Lower leg skin (tissue), 4 donors: ENCODE results near the gene SCUBE1. TPM values are rescaled to one million over a fixed set of nuclear protein-coding genes. Genes with fewer than 3 reads are reported as not detected.

ENCODE experiments used
- DNase-seq, 2 donors: peaks; one replicate each; pipeline ENCODE4 v3.0.0-alpha.2; 2019; ENCODE audit warnings: low spot score in 2 of 2
- H3K4me3 ChIP-seq: fragments of 200-600 bp; sonication (generic); 2 replicates; pipeline ENCODE4 v1.5.1; 2017; ENCODE audit warnings: mild to moderate bottlenecking, low read depth; ENCODE audit not compliant: poor library complexity, severe bottlenecking
- POLR2A ChIP-seq, 2 donors: fragments of 450-650 bp; IDR thresholded peaks; one replicate each; pipeline ENCODE4 v1.6.1; 2016 to 2017; ENCODE audit warnings: antibody characterized with exemption in 2 of 2, mild to moderate bottlenecking in 1 of 2, moderate library complexity in 1 of 2
- WGBS, 2 donors: methylation state at CpG; one replicate each; pipeline ENCODE4 v1.1.5; 2018; 5-methylcytosine and 5-hydroxymethylcytosine counted together
- intact Hi-C: fragments of 100-400 bp; cut with DNase I; formaldehyde crosslinking; loops from one replicate; pipeline ENCODE4 v1.15.0; 2023; ENCODE audit warnings: low total_unique reads
- total RNA-seq, 4 donors: library from RNA; depleted of rRNA; stranded (reverse); fragments of >200 nt; gene quantifications; one replicate each; pipeline ENCODE4 v1.1.0, GENCODE V29; 2016
- TF ChIP-seq, protein P1 (sequence below), 3 donors: fragments of 450-650 bp; IDR thresholded peaks; one replicate each; pipeline ENCODE4 v1.5.1; 2016; ENCODE audit warnings: antibody characterized with exemption in 3 of 3, mild to moderate bottlenecking in 3 of 3, moderate library complexity in 2 of 3

Gene SCUBE1
- total RNA-seq, 4 donors from 2014 or later = 0.20 to 1.1 (median 0.28) TPM

DNA sequence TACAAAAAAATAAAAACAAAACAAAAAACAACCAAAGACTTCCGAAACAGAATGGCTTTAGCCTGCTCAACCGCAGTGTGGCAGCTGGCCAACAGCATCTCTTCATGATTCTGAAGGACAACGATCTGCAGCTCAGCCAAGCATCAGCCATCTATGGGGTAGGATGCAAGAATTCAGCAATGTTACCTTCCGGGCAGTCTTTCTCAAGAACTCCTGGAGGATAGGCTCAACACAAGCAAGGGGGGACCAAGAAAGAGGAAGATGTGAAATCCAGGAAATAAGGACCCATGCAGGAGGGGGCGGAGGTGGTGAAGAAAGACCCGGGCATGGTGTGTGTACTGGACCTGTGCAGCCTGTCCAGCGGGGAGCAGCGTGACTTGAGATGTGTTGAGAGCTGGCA lies 195.4 kb downstream of the SCUBE1 start:
- H3K4me3 ChIP-seq = no peak overlapping the region
- intact Hi-C loops = no loop called here
- TF ChIP-seq, protein P1, sequence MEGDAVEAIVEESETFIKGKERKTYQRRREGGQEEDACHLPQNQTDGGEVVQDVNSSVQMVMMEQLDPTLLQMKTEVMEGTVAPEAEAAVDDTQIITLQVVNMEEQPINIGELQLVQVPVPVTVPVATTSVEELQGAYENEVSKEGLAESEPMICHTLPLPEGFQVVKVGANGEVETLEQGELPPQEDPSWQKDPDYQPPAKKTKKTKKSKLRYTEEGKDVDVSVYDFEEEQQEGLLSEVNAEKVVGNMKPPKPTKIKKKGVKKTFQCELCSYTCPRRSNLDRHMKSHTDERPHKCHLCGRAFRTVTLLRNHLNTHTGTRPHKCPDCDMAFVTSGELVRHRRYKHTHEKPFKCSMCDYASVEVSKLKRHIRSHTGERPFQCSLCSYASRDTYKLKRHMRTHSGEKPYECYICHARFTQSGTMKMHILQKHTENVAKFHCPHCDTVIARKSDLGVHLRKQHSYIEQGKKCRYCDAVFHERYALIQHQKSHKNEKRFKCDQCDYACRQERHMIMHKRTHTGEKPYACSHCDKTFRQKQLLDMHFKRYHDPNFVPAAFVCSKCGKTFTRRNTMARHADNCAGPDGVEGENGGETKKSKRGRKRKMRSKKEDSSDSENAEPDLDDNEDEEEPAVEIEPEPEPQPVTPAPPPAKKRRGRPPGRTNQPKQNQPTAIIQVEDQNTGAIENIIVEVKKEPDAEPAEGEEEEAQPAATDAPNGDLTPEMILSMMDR (IDR thresholded peaks at IDR 0.05) = no peak
- no peak for TF ChIP-seq POLR2A (IDR thresholded peaks at IDR 0.05)
- WGBS, 2 donors = 65 to 66% methylated on average over 8 of the region's 8 CpGs
- DNase-seq = no peak

Other genes starting within 250 kb of the SCUBE1 start
- gene BIK, start 232.6 kb downstream of the SCUBE1 start, total RNA-seq = 10 to 100 TPM in 1 of 4 donors, 1 to 10 TPM in 3; 2.6 to 12.6 (median 9.5) TPM
- gene MCAT, start 200.0 kb downstream of the SCUBE1 start, total RNA-seq = 10 to 100 TPM; 21.5 to 28.1 (median 25.5) TPM
- gene TSPO, start 191.8 kb downstream of the SCUBE1 start, total RNA-seq = 100 to 1,000 TPM; 695 to 923 (median 775) TPM
- gene TTLL12, start 156.2 kb downstream of the SCUBE1 start, total RNA-seq = 10 to 100 TPM; 65.9 to 85.5 (median 72.8) TPM
- 1 to 10 TPM in 1 of 4 donors, under 1 TPM in 2, not detected in 1; 0.29 to 6.8 (median 0.80) TPM for gene MPPED1, start 68.6 kb upstream of the SCUBE1 start, total RNA-seq